ENCODE data around the gene TMEM119. TPM values are rescaled to one million over a fixed set of nuclear protein-coding genes. Genes with fewer than 3 reads are reported as not detected.

Gene TMEM119
- total and polyA plus RNA-seq, 2 experiments from 2014 or later = 0.21 to 0.48 TPM

- no peak for TF ChIP-seq CTCF (IDR thresholded peaks at IDR 0.05; ENCODE audit: low read depth, low read length)
- H3K27me3 ChIP-seq = no peaks in the 10 kb centered on the region
- H3K9me3 ChIP-seq (ENCODE audit: low read depth) = no peaks in the 10 kb centered on the region
- peaks cover 35% of the 10 kb centered on the region for H3K36me3 ChIP-seq
- peaks cover 7% of the 10 kb centered on the region for H3K4me1 ChIP-seq (ENCODE audit: low read depth)
- DNase-seq (ENCODE audit: low read depth in 1 of 2, low spot score in 1 of 2) = no peak
- H3K27ac ChIP-seq = peak overlapping the region; percentile 36
- no peak overlapping the region for H3K4me3 ChIP-seq
Measured at GRCh38 chr12:108643941-108644810, 46.3 kb upstream of the TMEM119 start.

DNA sequence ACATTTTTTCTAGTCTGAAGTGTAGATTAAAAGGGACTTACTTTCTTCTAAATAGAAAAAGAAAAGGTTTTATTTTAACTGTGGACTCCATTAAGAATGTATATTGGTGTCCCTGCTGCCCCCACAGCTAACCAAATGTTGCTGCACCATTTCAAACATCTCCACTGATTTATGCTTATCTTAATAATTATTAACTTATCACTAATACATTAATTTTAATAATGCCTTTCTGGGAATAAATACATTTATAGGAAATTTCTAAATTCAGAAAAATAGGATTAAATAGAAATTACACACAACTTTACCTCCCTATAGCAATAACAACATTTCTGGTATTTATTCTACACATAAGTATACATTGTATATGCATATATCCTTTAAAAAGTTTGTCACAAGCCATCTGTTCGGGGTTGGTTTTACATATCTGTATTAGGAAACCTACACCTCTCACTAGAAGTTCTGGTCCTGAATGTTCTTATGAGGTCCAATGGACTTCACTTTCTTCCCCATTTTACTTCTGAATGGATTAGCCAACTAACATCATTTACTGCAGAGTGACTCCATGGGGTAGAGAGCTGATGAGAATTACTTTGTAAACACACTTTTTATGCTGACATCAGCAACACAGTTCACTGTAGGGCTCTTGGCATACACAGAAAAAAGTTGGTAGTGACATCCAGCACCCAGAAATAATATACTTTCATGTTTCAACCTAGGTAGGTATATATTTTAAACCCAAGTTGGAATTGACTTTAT, 45.2 kb upstream of the TMEM119 start:
- Histone ChIP-seq H3K36me3 (peaks cover 24% of the 10 kb centered on the region), H3K4me1 (ENCODE audit: low read depth) (peaks cover 11% of the 10 kb centered on the region), H3K27me3 (no peaks in the 10 kb centered on the region), H3K9me3 (ENCODE audit: low read depth) (no peaks in the 10 kb centered on the region), H3K4me3 (no peak overlapping the region), H3K27ac (peak overlapping the region; percentile 70)
- no peak for DNase-seq (ENCODE audit: low read depth in 1 of 2, low spot score in 1 of 2)
- no peak for TF ChIP-seq CTCF (IDR thresholded peaks at IDR 0.05; ENCODE audit: low read depth, low read length)

- H3K9me3 ChIP-seq (ENCODE audit: low read depth) = no peaks in the 10 kb centered on the region
- H3K4me3 ChIP-seq = no peak overlapping the region
- peaks cover 23% of the 10 kb centered on the region for H3K36me3 ChIP-seq
- DNase-seq (ENCODE audit: low read depth in 1 of 2, low spot score in 1 of 2) = no peak
- no peaks in the 10 kb centered on the region for H3K27me3 ChIP-seq
- H3K27ac ChIP-seq = peak overlapping the region; percentile 70
- TF ChIP-seq CTCF (IDR thresholded peaks at IDR 0.05; ENCODE audit: low read depth, low read length) = no peak
- peaks cover 12% of the 10 kb centered on the region for H3K4me1 ChIP-seq (ENCODE audit: low read depth)
Measured at GRCh38 chr12:108642269-108642870, 44.5 kb upstream of the TMEM119 start.

DNA sequence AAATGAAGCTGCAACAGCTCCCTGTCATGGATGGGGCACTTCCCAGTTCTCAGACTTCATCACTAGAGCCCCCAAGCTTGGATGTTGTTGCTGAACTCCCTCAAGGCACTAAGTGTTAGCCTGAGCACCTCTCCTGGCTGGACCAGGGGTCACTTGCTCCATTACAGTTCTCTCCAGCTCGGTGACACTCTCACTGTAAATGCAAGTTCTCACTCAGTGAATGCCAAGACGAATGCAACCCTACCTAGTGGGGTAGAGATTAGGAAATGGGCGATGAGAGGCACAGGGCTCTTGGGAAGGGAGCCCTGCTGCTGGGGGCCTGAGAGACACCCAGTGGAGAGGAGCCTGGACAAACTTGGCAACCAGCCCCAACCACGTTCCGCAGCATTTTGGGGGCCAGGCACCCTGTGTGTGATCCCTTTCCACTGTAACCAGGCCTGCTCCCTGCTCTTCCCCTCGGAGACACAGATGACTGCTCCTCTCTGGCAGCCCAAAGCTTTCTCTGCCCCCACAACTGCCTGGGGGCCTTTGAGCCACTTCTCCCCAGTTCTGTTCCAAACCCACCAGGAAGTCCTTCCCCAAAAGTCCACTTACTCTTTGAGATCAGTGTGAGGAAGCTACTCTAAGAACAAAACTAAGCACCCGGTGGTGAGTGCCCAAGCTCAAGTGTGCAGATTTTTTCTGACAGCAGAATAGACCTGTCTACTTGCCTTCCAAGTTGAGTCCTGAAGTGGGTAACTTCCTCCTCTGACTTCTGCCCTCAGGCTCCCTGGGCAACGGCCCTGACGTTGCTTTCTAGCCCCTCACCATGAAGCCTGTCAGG, 43.8 kb upstream of the TMEM119 start:
- Histone ChIP-seq H3K4me3 (no peak overlapping the region), H3K9me3 (ENCODE audit: low read depth) (no peaks in the 10 kb centered on the region), H3K36me3 (peaks cover 18% of the 10 kb centered on the region), H3K27me3 (no peaks in the 10 kb centered on the region), H3K4me1 (ENCODE audit: low read depth) (peaks cover 15% of the 10 kb centered on the region), H3K27ac (peak overlapping the region; percentile 70)
- no peak for TF ChIP-seq CTCF (IDR thresholded peaks at IDR 0.05; ENCODE audit: low read depth, low read length)
- DNase-seq (ENCODE audit: low read depth in 1 of 2, low spot score in 1 of 2) = no peak
